ENCODE results near the gene TCEANC.

GRCh38 chrX:13638826-13639225 is 14.1 kb upstream of the TCEANC start:
- TF ChIP-seq POLR2AphosphoS5 (IDR thresholded peaks at IDR 0.05) = no peak
- no peak for TF ChIP-seq CTCF (IDR thresholded peaks at IDR 0.05)
